IPS DF 6.9 (cell line): ENCODE results near the gene ZNF846.
"Not testable (repeated sequence)": the region's sequence is repeated elsewhere in the genome, so short reads cannot be mapped to it uniquely, and the experiment has no call there.

ENCODE experiments used
- DNase-seq: peaks from one replicate; pipeline ENCODE4 v3.0.0-alpha.2; 2013; ENCODE audit warnings: low read depth, low spot score
- H3K27ac ChIP-seq: one replicate; pipeline ENCODE4 v1.5.1; 2013; ENCODE audit warnings: low read length, control low read depth
- H3K27me3 ChIP-seq: 2 replicates; pipeline ENCODE4 v1.6.1; 2013; ENCODE audit warnings: mild to moderate bottlenecking, low read length; ENCODE audit not compliant: control insufficient read depth, insufficient read depth
- H3K36me3 ChIP-seq: 2 replicates; pipeline ENCODE4 v1.6.1; 2013; ENCODE audit warnings: low read length; ENCODE audit not compliant: control insufficient read depth, insufficient read depth
- H3K4me1 ChIP-seq: 2 replicates; pipeline ENCODE4 v1.6.1; 2013; ENCODE audit warnings: low read length; ENCODE audit not compliant: control insufficient read depth, insufficient read depth
- H3K4me3 ChIP-seq: 2 replicates; pipeline ENCODE4 v1.5.1; 2013; ENCODE audit warnings: mild to moderate bottlenecking, low read length
- H3K9me3 ChIP-seq: 2 replicates; pipeline ENCODE4 v1.6.1; 2013; ENCODE audit warnings: low read length, inconsistent platforms; ENCODE audit not compliant: control insufficient read depth, insufficient read depth
- WGBS: extraction: QIAGEN DNeasy Blood & Tissue Kit; methylation state at CpG from one replicate; pipeline ENCODE4 v1.1.7; 2013; ENCODE audit warnings: mixed read lengths, missing lambda C conversion rate; ENCODE audit not compliant: insufficient read length, insufficient coverage; 5-methylcytosine and 5-hydroxymethylcytosine counted together

ZNF846 gene

GRCh38 chr19:9725508-9726201 is 42.9 kb downstream of the ZNF846 start:
- not testable (repeated sequence) for H3K27ac ChIP-seq, H3K4me1 ChIP-seq, H3K36me3 ChIP-seq, DNase-seq, H3K4me3 ChIP-seq, H3K9me3 ChIP-seq, H3K27me3 ChIP-seq
- no CpG with 5 or more reads among the region's 13 CpGs for WGBS

GRCh38 chr19:9724157-9724556 is 44.4 kb downstream of the ZNF846 start:
- Histone ChIP-seq H3K4me1 (0 out of 2 replicates have a peak, but pooled peaks cover 2% of the 10 kb centered on the region), H3K4me3 (no peak overlapping the region), H3K9me3 (no peaks in the 10 kb centered on the region), H3K36me3 (no peaks in the 10 kb centered on the region; the same call in 1 of the 2 replicates), H3K27ac (no peak overlapping the region), H3K27me3 (no peaks in the 10 kb centered on the region)
- DNase-seq = no peak
- no CpG with 5 or more reads among the region's 4 CpGs for WGBS

GRCh38 chr19:9721861-9722260 is 46.7 kb downstream of the ZNF846 start:
- Histone ChIP-seq H3K27me3 (no peaks in the 10 kb centered on the region), H3K4me1 (0 out of 2 replicates have a peak, but pooled peaks cover 2% of the 10 kb centered on the region), H3K9me3 (no peaks in the 10 kb centered on the region), H3K27ac (no peak overlapping the region), H3K36me3 (no peaks in the 10 kb centered on the region), H3K4me3 (no peak overlapping the region)
- no peak for DNase-seq
- no CpG with 5 or more reads among the region's 6 CpGs for WGBS

- Histone ChIP-seq H3K27ac (no peak overlapping the region), H3K4me1 (0 out of 2 replicates have a peak, but pooled peaks cover 2% of the 10 kb centered on the region), H3K27me3 (no peaks in the 10 kb centered on the region), H3K4me3 (no peak overlapping the region), H3K9me3 (no peaks in the 10 kb centered on the region), H3K36me3 (no peaks in the 10 kb centered on the region)
- WGBS = no CpG with 5 or more reads among the region's 4 CpGs
- no peak for DNase-seq
Observed at GRCh38 chr19:9720541-9720940, 48.0 kb downstream of the ZNF846 start.

GRCh38 chr19:9711815-9712214 is 56.7 kb downstream of the ZNF846 start:
- Histone ChIP-seq H3K36me3 (no peaks in the 10 kb centered on the region), H3K4me1 (no peaks in the 10 kb centered on the region), H3K27ac (no peak overlapping the region), H3K27me3 (no peaks in the 10 kb centered on the region), H3K4me3 (no peak overlapping the region), H3K9me3 (no peaks in the 10 kb centered on the region; the same call in 1 of the 2 replicates)
- no peak for DNase-seq
- no CpG with 5 or more reads among the region's 3 CpGs for WGBS

GRCh38 chr19:9709305-9709704 is 59.2 kb downstream of the ZNF846 start:
- WGBS = no CpG with 5 or more reads among the region's 1 CpG
- Histone ChIP-seq H3K9me3 (no peaks in the 10 kb centered on the region; the same call in 1 of the 2 replicates), H3K27ac (no peak overlapping the region), H3K4me1 (no peaks in the 10 kb centered on the region), H3K27me3 (no peaks in the 10 kb centered on the region), H3K36me3 (no peaks in the 10 kb centered on the region), H3K4me3 (no peak overlapping the region)
- no peak for DNase-seq

- WGBS = no CpG with 5 or more reads among the region's 6 CpGs
- Histone ChIP-seq H3K36me3 (no peaks in the 10 kb centered on the region), H3K9me3 (no peaks in the 10 kb centered on the region), H3K4me3 (no peak overlapping the region), H3K27me3 (no peaks in the 10 kb centered on the region), H3K27ac (no peak overlapping the region), H3K4me1 (no peaks in the 10 kb centered on the region)
- no peak for DNase-seq
Observed at GRCh38 chr19:9705836-9706235, 62.7 kb downstream of the ZNF846 start.

GRCh38 chr19:9702186-9702585 is 66.4 kb downstream of the ZNF846 start:
- Histone ChIP-seq H3K27me3 (no peaks in the 10 kb centered on the region), H3K36me3 (no peaks in the 10 kb centered on the region; the same call in 1 of the 2 replicates), H3K4me1 (no peaks in the 10 kb centered on the region), H3K9me3 (no peaks in the 10 kb centered on the region), H3K4me3 (no peak overlapping the region), H3K27ac (no peak overlapping the region)
- DNase-seq = no peak
- WGBS = no CpG with 5 or more reads among the region's 6 CpGs
